Naive B cell (primary cell): ENCODE results near the gene SLFN14. TPM values are rescaled to one million over a fixed set of nuclear protein-coding genes. Genes with fewer than 3 reads are reported as not detected.
"Not testable (repeated sequence)": the region's sequence is repeated elsewhere in the genome, so short reads cannot be mapped to it uniquely, and the experiment has no call there.

Experiments used
- ATAC-seq, 2 donors: fragments of 150-1000 bp; cut with Tn5 transposase; 2 replicates each; pipeline ENCODE4 v1.10.0; 2021; ENCODE audit warnings: low read depth in 2 of 2, mild to moderate bottlenecking in 2 of 2, moderate library complexity in 2 of 2
- DNase-seq: peaks from one replicate; pipeline ENCODE4 v3.0.0; 2022
- H3K27ac Mint-ChIP-seq, 6 donors: one replicate each; pipeline ENCODE4 v1.8.0; 2020 to 2022; ENCODE audit warnings: mild to moderate bottlenecking in 6 of 6, mixed read lengths in 6 of 6, moderate library complexity in 5 of 6, inconsistent platforms in 2 of 6
- H3K27me3 Mint-ChIP-seq, 3 donors: one replicate each; pipeline ENCODE4 v1.8.0; 2021 to 2022; ENCODE audit warnings: mixed read lengths in 3 of 3, mild to moderate bottlenecking in 1 of 3
- H3K36me3 Mint-ChIP-seq, 2 donors: one replicate each; pipeline ENCODE4 v1.8.0; 2020 to 2022; ENCODE audit warnings: mixed read lengths in 2 of 2, inconsistent platforms in 1 of 2, mild to moderate bottlenecking in 1 of 2
- H3K4me1 Mint-ChIP-seq, 3 donors: one replicate each; pipeline ENCODE4 v1.8.0; 2020 to 2022; ENCODE audit warnings: mixed read lengths in 3 of 3, inconsistent platforms in 1 of 3, mild to moderate bottlenecking in 1 of 3, moderate library complexity in 1 of 3
- H3K4me3 Mint-ChIP-seq, 8 donors: one replicate each; pipeline ENCODE4 v1.8.0; 2020 to 2022; ENCODE audit warnings: mild to moderate bottlenecking in 8 of 8, mixed read lengths in 8 of 8, moderate library complexity in 8 of 8, inconsistent platforms in 2 of 8
- H3K9me3 Mint-ChIP-seq, 7 donors: one replicate each; pipeline ENCODE4 v1.8.0; 2020 to 2022; ENCODE audit warnings: mixed read lengths in 7 of 7, mild to moderate bottlenecking in 5 of 7, inconsistent platforms in 2 of 7, moderate library complexity in 1 of 7
- polyA plus RNA-seq, 6 donors: library from polyadenylated mRNA; unstranded; fragments of 300-500 nt; fragmentation: Illumina TruSeq; gene quantifications; one replicate each; pipeline ENCODE4 v1.2.3, GENCODE V29; 2021; ENCODE audit warnings: low read depth in 6 of 6

SLFN14 gene
- polyA plus RNA-seq, 6 donors from 2014 or later = 0.09 to 0.36 TPM; not detected in 4

DNA sequence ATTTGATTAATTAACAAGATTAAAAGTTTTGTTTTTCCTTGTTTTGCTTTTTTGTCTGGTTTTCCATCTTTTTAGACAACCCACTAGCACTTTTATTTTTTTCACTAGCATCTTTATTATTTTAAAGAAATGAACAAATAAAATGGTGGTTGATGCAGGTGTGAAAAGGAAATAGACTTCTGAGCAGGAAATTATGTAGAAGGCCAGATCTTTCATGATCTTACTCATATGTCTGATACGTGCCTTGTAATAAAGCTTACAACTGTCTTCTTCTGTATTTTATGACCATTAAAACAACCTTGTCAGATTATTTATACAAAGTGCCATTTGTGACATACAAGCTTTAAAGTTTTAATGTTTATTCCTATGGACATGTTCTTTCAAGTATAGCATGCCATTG, 29.5 kb downstream of the SLFN14 start:
- Mint-ChIP-seq H3K4me3 (no peak overlapping the region), H3K27ac (no peak overlapping the region), H3K9me3 (peaks cover 0 to 5% (median 0%) of the 10 kb centered on the region in 7 donors), H3K27me3 (peaks cover 3 to 15% (median 6%) of the 10 kb centered on the region in 3 donors), H3K36me3 (no peaks in the 10 kb centered on the region), H3K4me1 (peaks cover 0 to 4% (median 3%) of the 10 kb centered on the region in 3 donors)
- DNase-seq (no peak), ATAC-seq (no peak)

DNA sequence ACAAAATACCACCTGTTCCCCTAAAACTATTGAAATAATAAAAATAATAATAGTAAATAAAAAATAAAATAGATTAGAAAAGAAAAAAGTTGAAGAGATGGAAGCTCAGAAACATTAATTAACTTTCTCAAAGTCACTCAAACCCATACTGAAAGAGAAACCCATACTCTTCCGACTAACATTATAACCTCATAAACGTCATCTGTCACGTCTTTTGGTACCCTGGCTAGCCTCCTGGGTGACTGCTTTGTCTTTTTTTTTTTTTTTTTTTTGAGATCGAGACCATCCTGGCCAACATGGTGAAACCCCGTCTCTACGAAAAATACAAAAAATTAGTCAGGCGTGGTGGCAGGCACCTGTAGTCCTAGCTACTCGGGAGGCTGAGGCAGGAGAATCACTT, 30.8 kb downstream of the SLFN14 start:
- Mint-ChIP-seq H3K36me3 (no peaks in the 10 kb centered on the region), H3K4me3 (no peak overlapping the region), H3K27me3 (peaks cover 8 to 19% (median 10%) of the 10 kb centered on the region in 3 donors), H3K4me1 (peaks cover 0 to 4% (median 3%) of the 10 kb centered on the region in 3 donors), H3K9me3 (peaks cover 0 to 5% (median 0%) of the 10 kb centered on the region in 7 donors), H3K27ac (no peak overlapping the region)
- ATAC-seq (no peak), DNase-seq (no peak)

DNA sequence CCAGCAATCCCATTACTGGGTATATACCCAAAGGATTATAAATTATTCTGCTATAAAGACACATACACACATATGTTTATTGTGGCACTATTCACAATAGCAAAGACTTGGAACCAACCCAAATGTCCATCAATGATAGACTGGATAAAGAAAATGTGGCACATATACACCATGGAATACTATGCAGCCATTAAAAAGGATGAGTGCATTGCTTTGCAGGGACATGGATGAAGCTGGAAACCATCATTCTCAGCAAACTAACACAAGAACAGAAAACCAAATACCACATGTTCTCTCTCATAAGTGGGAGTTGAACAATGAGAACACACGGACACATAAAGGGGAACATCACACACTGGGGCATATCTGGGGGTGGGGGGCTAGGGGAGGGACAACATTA, 31.3 kb downstream of the SLFN14 start:
- not testable (repeated sequence) for H3K27ac Mint-ChIP-seq, ATAC-seq, DNase-seq, H3K36me3 Mint-ChIP-seq, H3K4me3 Mint-ChIP-seq, H3K4me1 Mint-ChIP-seq, H3K9me3 Mint-ChIP-seq
- H3K27me3 Mint-ChIP-seq = peaks cover 8 to 22% (median 13%) of the 10 kb centered on the region in 3 donors

DNA sequence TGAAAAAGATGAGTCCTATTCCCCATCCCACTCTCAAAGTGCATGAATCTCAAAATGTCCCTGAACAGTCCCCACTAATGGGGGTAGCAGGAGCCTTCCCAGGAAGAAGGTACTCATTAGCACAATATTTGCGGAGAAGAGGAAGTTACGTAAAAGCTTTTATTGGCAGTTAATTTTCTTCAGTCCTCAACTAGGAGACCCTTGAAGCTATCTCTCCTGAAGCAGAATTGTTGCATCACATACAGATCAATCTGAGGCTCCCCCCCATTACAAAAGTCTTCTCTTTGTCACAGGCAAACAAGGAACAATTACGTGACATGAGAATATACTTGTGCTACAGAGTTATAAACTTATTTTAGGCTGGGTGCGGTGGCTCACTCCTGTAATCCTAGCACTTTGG, 37.3 kb downstream of the SLFN14 start:
- H3K27ac Mint-ChIP-seq = no peak overlapping the region
- H3K4me3 Mint-ChIP-seq = no peak overlapping the region
- H3K9me3 Mint-ChIP-seq = peaks cover 0 to 2% (median 0%) of the 10 kb centered on the region in 7 donors
- H3K27me3 Mint-ChIP-seq = peaks cover 21 to 40% (median 32%) of the 10 kb centered on the region in 3 donors
- ATAC-seq = no peak
- no peak for DNase-seq
- no peaks in the 10 kb centered on the region for H3K36me3 Mint-ChIP-seq
- peaks cover 0 to 5% (median 0%) of the 10 kb centered on the region in 3 donors for H3K4me1 Mint-ChIP-seq

DNA sequence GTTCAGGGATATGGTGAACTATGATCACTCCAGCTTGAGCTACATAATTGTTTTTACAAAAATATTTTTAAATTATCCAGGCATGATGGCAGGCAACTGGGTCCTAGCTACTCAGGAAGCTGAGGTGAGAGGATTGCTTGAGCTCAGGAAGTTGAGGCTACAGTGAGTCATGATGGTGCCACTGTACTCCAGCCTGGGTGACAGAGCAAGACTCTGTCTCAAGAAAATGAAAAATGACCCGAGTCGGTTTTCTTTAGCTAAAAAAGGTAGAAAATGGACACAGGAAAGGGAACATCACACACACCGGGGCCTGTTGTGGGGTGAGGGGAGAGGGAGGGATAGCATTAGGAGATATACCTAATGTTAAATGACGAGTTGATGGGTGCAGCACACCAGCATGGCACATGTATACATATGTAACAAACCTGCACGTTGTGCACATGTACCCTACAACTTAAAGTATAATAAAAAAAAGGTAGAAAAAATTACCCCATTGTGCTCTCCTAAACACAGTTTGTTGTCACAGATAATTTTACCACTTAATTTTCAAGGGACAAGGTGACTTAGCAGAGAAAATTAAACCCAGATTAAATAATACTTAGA, 38.9 kb downstream of the SLFN14 start:
- H3K9me3 Mint-ChIP-seq, H3K4me3 Mint-ChIP-seq, DNase-seq, ATAC-seq, H3K36me3 Mint-ChIP-seq, H3K4me1 Mint-ChIP-seq: not testable (repeated sequence)
- Mint-ChIP-seq H3K27ac (peak overlapping the region in 1 of 6 donors; percentile 62), H3K27me3 (peaks cover 36 to 44% (median 39%) of the 10 kb centered on the region in 3 donors)

DNA sequence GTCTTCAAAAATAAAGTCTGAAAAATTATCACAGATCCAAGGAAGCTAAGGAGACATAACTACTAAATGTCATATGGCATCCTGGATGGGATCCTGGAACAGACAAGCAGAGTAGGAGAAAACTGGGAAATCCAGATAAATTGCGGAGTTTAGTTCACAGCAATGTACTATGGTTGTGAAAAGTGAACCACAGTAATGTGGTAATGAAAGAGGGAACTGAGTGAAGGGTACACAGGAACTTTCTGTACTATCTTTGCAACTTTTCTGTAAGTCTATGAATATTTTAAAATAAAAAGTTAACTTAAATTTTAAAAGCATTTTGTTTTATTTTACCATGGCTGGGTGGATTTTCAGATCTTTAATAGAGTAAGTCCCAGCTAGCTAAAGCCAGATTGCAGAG, 39.5 kb downstream of the SLFN14 start:
- Mint-ChIP-seq H3K4me3 (no peak overlapping the region), H3K27ac (no peak overlapping the region), H3K36me3 (no peaks in the 10 kb centered on the region), H3K27me3 (peaks cover 37 to 46% (median 39%) of the 10 kb centered on the region in 3 donors), H3K4me1 (peaks cover 0 to 5% (median 0%) of the 10 kb centered on the region in 3 donors), H3K9me3 (no peaks in the 10 kb centered on the region)
- no peak for DNase-seq
- ATAC-seq = no peak

DNA sequence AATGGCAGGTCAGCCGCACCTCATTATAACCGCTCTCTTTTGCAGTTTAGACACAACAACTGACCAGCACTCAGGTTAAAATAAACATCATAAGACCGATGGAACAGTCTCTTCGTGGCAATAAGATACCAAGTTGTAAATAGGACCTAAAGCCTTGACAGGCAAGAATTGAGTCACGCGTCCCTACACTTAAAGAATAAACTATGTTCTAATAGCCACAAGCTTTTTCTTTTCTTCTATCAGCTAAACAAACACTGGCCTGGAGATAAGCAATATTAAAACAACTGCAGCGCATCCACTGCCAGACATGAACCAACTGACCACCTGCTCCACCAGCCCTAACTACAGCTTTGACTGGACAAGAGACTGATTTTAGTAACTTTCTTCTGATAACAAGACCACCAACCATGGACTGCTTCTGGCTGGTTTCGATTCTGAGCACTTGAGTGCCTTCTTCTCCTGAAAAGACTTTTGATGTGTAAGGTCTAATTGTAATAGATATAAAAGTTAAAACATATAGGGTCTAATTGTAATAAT, 40.6 kb downstream of the SLFN14 start:
- H3K36me3 Mint-ChIP-seq = no peaks in the 10 kb centered on the region
- H3K27me3 Mint-ChIP-seq = peaks cover 42 to 48% (median 44%) of the 10 kb centered on the region in 3 donors
- no peak overlapping the region for H3K27ac Mint-ChIP-seq
- H3K9me3 Mint-ChIP-seq = no peaks in the 10 kb centered on the region
- ATAC-seq = no peak
- peaks cover 0 to 5% (median 0%) of the 10 kb centered on the region in 3 donors for H3K4me1 Mint-ChIP-seq
- no peak for DNase-seq
- no peak overlapping the region for H3K4me3 Mint-ChIP-seq

DNA sequence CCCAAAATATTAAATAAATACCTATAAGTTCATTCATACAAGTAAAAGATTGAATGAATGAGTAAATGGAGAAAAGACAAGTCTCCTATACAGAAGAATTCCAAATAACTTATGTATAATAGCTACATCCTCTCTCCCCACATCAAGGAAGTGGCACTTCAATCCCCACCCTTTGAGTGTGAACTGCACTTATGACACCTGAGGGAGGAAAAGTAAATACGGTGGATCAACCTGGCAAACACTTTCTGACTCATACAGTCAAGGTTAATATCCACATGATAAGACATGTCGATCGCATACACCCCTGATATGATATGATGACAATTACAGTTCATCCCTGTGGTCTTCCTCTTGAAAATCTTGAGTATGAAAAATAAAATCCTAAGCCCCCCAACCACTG, 41.2 kb downstream of the SLFN14 start:
- DNase-seq = no peak
- Mint-ChIP-seq H3K9me3 (no peaks in the 10 kb centered on the region), H3K36me3 (no peaks in the 10 kb centered on the region), H3K4me1 (peaks cover 0 to 5% (median 0%) of the 10 kb centered on the region in 3 donors), H3K27ac (no peak overlapping the region), H3K4me3 (no peak overlapping the region), H3K27me3 (peaks cover 42 to 48% (median 44%) of the 10 kb centered on the region in 3 donors)
- no peak for ATAC-seq

DNA sequence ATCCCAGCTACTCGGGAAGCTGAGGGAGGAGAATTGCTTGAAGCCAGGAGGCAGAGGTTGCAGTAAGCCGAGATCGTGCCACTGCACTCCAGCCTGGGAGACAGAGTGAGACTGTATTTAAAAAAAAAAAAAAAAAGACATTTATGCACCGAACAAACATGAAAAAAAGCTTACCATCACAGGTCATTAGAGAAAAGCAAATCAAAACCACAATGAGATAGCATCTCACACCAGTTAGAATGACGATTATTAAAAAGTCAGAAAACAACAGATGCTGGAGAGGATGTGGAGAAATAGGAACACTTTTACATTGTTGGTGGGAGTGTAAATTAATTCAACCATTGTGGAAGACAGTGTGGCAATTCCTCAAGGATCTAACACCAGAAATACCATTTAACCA, 42.2 kb downstream of the SLFN14 start:
- not testable (repeated sequence) for H3K4me1 Mint-ChIP-seq, H3K9me3 Mint-ChIP-seq, ATAC-seq, H3K4me3 Mint-ChIP-seq, H3K36me3 Mint-ChIP-seq, H3K27ac Mint-ChIP-seq, DNase-seq
- peaks cover 39 to 54% (median 52%) of the 10 kb centered on the region in 3 donors for H3K27me3 Mint-ChIP-seq

DNA sequence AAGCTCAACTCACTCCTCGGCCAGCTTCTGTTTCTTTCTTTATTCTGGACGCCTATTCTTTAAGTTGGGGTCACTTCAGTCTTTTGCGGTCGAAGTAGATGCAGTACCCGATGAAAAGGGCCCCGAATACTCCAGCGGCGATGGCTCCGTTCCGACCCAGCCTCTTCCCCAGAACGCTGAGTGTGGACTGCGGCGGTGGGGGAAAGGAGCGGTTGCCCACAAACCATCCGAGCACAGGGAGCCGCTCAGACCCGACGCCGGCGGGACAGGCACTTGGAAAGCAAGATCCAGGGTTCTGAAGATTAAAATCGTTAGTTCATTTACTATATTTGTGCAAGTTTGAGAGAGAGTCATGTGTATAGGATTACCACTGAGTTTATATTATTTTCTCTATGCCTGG, 45.6 kb downstream of the SLFN14 start:
- H3K27me3 Mint-ChIP-seq = peaks cover 33 to 77% (median 63%) of the 10 kb centered on the region in 3 donors
- DNase-seq (no peak), ATAC-seq (no peak)
- peaks cover 4 to 6% of the 10 kb centered on the region in 2 donors for H3K36me3 Mint-ChIP-seq
- peaks cover 0 to 1% (median 0%) of the 10 kb centered on the region in 3 donors for H3K4me1 Mint-ChIP-seq
- no peak overlapping the region for H3K27ac Mint-ChIP-seq
- H3K4me3 Mint-ChIP-seq = no peak overlapping the region
- H3K9me3 Mint-ChIP-seq = peaks cover 0 to 4% (median 0%) of the 10 kb centered on the region in 7 donors

DNA sequence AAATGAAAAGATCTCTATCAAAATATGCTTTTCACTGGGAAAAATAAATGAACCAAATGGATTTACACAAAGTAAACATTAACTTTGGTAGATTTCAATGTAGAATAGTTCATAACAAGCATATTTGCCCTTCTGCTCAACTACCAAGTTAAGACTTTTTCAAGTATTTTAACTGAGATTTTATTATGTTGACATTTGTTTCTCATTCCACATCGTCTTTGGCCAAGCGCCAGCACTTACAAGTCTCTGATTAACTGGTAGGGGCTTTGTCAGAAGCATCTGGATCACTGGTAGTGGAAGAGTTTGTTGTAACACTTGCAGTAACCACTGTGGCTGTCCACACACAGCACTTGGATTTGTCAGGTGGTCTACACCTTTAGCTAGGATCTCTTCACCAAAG, 46.1 kb downstream of the SLFN14 start:
- H3K4me1 Mint-ChIP-seq = peaks cover 0 to 1% (median 0%) of the 10 kb centered on the region in 3 donors
- no peak for ATAC-seq
- no peak for DNase-seq
- no peak overlapping the region for H3K27ac Mint-ChIP-seq
- H3K4me3 Mint-ChIP-seq = no peak overlapping the region
- peaks cover 29 to 78% (median 59%) of the 10 kb centered on the region in 3 donors for H3K27me3 Mint-ChIP-seq
- peaks cover 4 to 6% of the 10 kb centered on the region in 2 donors for H3K36me3 Mint-ChIP-seq
- peaks cover 0 to 8% (median 0%) of the 10 kb centered on the region in 7 donors for H3K9me3 Mint-ChIP-seq

Other genes starting within 250 kb of the SLFN14 start
- gene SLFN11, start 187.2 kb downstream of the SLFN14 start, polyA plus RNA-seq = 10 to 100 TPM in 1 of 6 donors, 1 to 10 TPM in 5; 5.8 to 11.0 (median 6.9) TPM
- gene SLFN12, start 128.3 kb downstream of the SLFN14 start, polyA plus RNA-seq = 1 to 10 TPM in 5 of 6 donors, not detected in 1; 1.6 to 4.9 (median 2.4) TPM
- gene SLFN13, start 112.1 kb downstream of the SLFN14 start, polyA plus RNA-seq = 1 to 10 TPM in 5 of 6 donors, under 1 TPM in 1; 0.54 to 5.6 (median 4.1) TPM
- gene SLFN12L, start 23.1 kb downstream of the SLFN14 start, polyA plus RNA-seq = under 1 TPM in 4 of 6 donors, not detected in 2; 0.09 to 0.23 (median 0.18) TPM
- 1 to 10 TPM; 1.6 to 2.6 (median 2.4) TPM for gene PEX12, start 17.8 kb upstream of the SLFN14 start, polyA plus RNA-seq
- gene AP2B1, start 26.5 kb upstream of the SLFN14 start, polyA plus RNA-seq = 10 to 100 TPM; 34.1 to 52.1 (median 40.8) TPM
- not detected for gene RASL10B, start 170.8 kb upstream of the SLFN14 start, polyA plus RNA-seq
- gene GAS2L2, start 192.4 kb upstream of the SLFN14 start, polyA plus RNA-seq = not detected
- not detected for gene C17orf50, start 200.1 kb upstream of the SLFN14 start, polyA plus RNA-seq
- under 1 TPM in 1 of 6 donors, not detected in 5; 0.21 TPM for gene MMP28, start 234.8 kb upstream of the SLFN14 start, polyA plus RNA-seq
- 10 to 100 TPM; 16.6 to 44.4 (median 21.7) TPM for gene TAF15, start 248.7 kb upstream of the SLFN14 start, polyA plus RNA-seq